DOHH2 (cell line): ENCODE data around the gene ZNF563.

Experiments used
- EZH2phosphoT487 ChIP-seq: fragments of 200-600 bp; sonication (generic); IDR thresholded peaks from 2 replicates; pipeline ENCODE4 v1.6.1; 2017; ENCODE audit warnings: borderline replicate concordance, mild to moderate bottlenecking, antibody characterized with exemption, low read length, moderate library complexity, mixed read lengths
- TF ChIP-seq, protein P1 (sequence below): fragments of 200-600 bp; sonication (generic); IDR thresholded peaks from one replicate; pipeline ENCODE4 v1.5.1; 2014; ENCODE audit warnings: antibody characterized with exemption, mild to moderate bottlenecking, low read depth, low read length; ENCODE audit not compliant: poor library complexity, severe bottlenecking

DNA sequence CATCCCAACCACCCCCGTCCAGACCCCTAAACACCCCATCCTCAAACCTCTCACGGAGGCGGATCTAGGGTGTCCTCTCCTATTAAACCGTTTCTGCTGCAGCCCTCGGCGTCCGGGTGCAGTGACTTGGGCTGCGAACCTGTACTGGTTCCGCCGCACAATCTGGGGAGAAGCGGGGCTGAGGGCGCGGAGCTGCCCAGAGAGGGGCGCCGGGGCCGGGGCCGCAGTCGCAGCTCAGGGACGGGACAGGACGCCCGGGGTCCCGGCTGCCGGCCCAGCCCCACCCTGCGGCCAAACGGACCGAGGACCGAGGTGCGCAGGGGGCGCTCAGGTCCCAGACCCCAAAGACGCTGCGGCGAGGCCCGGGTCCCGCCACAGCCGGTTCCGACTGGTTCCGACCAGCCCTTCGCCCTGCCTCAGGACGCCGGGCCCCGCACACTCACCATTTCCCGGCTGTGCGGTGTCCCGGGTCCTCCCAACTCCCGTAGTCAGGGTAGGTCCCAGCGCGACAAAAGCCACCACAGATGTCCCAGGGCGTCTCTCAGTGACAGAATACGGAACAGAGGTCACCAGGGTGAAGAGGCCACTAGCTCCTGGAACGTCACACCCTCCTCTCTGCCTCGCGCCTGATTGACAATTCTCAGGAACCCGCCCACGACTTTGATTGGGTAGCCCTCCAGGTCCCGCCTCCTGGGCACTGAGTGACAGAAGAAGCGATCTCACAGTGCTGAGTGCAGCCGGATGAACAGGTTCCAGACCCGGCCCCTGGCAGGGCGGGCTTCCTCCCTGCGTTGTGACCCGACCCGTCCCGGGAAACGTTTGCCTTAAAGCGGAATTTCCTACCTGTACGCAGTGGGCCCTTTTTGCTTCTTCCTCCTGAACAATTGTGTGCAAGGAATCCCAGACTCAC is 38.9 kb downstream of the ZNF563 start, which contains the start of gene ZNF44:
- no peak for TF ChIP-seq EZH2phosphoT487
- TF ChIP-seq, protein P1, sequence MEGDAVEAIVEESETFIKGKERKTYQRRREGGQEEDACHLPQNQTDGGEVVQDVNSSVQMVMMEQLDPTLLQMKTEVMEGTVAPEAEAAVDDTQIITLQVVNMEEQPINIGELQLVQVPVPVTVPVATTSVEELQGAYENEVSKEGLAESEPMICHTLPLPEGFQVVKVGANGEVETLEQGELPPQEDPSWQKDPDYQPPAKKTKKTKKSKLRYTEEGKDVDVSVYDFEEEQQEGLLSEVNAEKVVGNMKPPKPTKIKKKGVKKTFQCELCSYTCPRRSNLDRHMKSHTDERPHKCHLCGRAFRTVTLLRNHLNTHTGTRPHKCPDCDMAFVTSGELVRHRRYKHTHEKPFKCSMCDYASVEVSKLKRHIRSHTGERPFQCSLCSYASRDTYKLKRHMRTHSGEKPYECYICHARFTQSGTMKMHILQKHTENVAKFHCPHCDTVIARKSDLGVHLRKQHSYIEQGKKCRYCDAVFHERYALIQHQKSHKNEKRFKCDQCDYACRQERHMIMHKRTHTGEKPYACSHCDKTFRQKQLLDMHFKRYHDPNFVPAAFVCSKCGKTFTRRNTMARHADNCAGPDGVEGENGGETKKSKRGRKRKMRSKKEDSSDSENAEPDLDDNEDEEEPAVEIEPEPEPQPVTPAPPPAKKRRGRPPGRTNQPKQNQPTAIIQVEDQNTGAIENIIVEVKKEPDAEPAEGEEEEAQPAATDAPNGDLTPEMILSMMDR = no peak
